Measurements from ENCODE around the gene ERC1.

Gene ERC1

GRCh38 chr12:1357711-1358110, 366.7 kb downstream of the ERC1 start:
- Histone ChIP-seq H3K4me3 (ENCODE audit: low read depth, low read length) (no peak overlapping the region), H3K36me3 (ENCODE audit: control insufficient read depth in 2 of 2, insufficient read depth in 1 of 2, low read length in 2 of 2) (no peaks in the 10 kb centered on the region), H3K4me1 (ENCODE audit: control insufficient read depth, insufficient read depth, low read length) (no peaks in the 10 kb centered on the region), H3K27ac (ENCODE audit: extremely low read depth, low read depth, low read length) (no peak overlapping the region), H3K9me3 (ENCODE audit: control insufficient read depth, insufficient read depth, low read depth, low read length) (no peaks in the 10 kb centered on the region)
- CTCF ChIA-PET = no interaction called here
- TF ChIP-seq, protein P1, sequence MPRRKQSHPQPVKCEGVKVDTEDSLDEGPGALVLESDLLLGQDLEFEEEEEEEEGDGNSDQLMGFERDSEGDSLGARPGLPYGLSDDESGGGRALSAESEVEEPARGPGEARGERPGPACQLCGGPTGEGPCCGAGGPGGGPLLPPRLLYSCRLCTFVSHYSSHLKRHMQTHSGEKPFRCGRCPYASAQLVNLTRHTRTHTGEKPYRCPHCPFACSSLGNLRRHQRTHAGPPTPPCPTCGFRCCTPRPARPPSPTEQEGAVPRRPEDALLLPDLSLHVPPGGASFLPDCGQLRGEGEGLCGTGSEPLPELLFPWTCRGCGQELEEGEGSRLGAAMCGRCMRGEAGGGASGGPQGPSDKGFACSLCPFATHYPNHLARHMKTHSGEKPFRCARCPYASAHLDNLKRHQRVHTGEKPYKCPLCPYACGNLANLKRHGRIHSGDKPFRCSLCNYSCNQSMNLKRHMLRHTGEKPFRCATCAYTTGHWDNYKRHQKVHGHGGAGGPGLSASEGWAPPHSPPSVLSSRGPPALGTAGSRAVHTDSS (tag by site-specific recombination; IDR thresholded peaks at IDR 0.05) = no peak
- TF ChIP-seq ZNF704 (tag by site-specific recombination; IDR thresholded peaks at IDR 0.05) (no peak), ZNF571 (tag by site-specific recombination; IDR thresholded peaks at IDR 0.05) (no peak), ZNF792 (tag by site-specific recombination; IDR thresholded peaks at IDR 0.05) (no peak), ZNF133 (tag by site-specific recombination; IDR thresholded peaks at IDR 0.05) (no peak), ZNF776 (tag by site-specific recombination; IDR thresholded peaks at IDR 0.05; ENCODE audit: borderline replicate concordance) (no peak), ZNF223 (tag by site-specific recombination; IDR thresholded peaks at IDR 0.05) (no peak), HIC1 (tag by site-specific recombination; IDR thresholded peaks at IDR 0.05) (no peak), ZNF660 (tag by site-specific recombination; IDR thresholded peaks at IDR 0.05) (no peak), ZFP37 (tag by site-specific recombination; IDR thresholded peaks at IDR 0.05) (no peak)
- TF ChIP-seq, protein P2, sequence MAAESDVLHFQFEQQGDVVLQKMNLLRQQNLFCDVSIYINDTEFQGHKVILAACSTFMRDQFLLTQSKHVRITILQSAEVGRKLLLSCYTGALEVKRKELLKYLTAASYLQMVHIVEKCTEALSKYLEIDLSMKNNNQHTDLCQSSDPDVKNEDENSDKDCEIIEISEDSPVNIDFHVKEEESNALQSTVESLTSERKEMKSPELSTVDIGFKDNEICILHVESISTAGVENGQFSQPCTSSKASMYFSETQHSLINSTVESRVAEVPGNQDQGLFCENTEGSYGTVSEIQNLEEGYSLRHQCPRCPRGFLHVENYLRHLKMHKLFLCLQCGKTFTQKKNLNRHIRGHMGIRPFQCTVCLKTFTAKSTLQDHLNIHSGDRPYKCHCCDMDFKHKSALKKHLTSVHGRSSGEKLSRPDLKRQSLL (tag by site-specific recombination; IDR thresholded peaks at IDR 0.05) = no peak
- TF ChIP-seq, protein P3, sequence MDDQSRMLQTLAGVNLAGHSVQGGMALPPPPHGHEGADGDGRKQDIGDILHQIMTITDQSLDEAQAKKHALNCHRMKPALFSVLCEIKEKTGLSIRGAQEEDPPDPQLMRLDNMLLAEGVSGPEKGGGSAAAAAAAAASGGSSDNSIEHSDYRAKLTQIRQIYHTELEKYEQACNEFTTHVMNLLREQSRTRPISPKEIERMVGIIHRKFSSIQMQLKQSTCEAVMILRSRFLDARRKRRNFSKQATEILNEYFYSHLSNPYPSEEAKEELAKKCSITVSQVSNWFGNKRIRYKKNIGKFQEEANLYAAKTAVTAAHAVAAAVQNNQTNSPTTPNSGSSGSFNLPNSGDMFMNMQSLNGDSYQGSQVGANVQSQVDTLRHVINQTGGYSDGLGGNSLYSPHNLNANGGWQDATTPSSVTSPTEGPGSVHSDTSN (CRISPR knock-in tag; IDR thresholded peaks at IDR 0.05) = no peak
- TF ChIP-seq, protein P4, sequence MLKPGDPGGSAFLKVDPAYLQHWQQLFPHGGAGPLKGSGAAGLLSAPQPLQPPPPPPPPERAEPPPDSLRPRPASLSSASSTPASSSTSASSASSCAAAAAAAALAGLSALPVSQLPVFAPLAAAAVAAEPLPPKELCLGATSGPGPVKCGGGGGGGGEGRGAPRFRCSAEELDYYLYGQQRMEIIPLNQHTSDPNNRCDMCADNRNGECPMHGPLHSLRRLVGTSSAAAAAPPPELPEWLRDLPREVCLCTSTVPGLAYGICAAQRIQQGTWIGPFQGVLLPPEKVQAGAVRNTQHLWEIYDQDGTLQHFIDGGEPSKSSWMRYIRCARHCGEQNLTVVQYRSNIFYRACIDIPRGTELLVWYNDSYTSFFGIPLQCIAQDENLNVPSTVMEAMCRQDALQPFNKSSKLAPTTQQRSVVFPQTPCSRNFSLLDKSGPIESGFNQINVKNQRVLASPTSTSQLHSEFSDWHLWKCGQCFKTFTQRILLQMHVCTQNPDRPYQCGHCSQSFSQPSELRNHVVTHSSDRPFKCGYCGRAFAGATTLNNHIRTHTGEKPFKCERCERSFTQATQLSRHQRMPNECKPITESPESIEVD (tag by site-specific recombination; IDR thresholded peaks at IDR 0.05) = no peak
- TF ChIP-seq, protein P5, sequence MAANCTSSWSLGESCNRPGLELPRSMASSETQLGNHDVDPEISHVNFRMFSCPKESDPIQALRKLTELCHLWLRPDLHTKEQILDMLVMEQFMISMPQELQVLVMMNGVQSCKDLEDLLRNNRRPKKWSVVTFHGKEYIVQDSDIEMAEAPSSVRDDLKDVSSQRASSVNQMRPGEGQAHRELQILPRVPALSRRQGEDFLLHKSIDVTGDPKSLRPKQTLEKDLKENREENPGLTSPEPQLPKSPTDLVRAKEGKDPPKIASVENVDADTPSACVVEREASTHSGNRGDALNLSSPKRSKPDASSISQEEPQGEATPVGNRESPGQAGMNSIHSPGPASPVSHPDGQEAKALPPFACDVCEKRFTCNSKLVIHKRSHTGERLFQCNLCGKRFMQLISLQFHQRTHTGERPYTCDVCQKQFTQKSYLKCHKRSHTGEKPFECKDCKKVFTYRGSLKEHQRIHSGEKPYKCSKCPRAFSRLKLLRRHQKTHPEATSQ (tag by site-specific recombination; IDR thresholded peaks at IDR 0.05) = no peak
- TF ChIP-seq, protein P6, sequence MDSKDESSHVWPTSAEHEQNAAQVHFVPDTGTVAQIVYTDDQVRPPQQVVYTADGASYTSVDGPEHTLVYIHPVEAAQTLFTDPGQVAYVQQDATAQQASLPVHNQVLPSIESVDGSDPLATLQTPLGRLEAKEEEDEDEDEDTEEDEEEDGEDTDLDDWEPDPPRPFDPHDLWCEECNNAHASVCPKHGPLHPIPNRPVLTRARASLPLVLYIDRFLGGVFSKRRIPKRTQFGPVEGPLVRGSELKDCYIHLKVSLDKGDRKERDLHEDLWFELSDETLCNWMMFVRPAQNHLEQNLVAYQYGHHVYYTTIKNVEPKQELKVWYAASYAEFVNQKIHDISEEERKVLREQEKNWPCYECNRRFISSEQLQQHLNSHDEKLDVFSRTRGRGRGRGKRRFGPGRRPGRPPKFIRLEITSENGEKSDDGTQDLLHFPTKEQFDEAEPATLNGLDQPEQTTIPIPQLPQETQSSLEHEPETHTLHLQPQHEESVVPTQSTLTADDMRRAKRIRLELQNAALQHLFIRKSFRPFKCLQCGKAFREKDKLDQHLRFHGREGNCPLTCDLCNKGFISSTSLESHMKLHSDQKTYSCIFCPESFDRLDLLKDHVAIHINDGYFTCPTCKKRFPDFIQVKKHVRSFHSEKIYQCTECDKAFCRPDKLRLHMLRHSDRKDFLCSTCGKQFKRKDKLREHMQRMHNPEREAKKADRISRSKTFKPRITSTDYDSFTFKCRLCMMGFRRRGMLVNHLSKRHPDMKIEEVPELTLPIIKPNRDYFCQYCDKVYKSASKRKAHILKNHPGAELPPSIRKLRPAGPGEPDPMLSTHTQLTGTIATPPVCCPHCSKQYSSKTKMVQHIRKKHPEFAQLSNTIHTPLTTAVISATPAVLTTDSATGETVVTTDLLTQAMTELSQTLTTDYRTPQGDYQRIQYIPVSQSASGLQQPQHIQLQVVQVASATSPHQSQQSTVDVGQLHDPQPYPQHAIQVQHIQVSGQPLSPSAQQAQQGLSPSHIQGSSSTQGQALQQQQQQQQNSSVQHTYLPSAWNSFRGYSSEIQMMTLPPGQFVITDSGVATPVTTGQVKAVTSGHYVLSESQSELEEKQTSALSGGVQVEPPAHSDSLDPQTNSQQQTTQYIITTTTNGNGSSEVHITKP (tag by site-specific recombination; IDR thresholded peaks at IDR 0.05) = no peak
- POLR2A ChIA-PET = no interaction called here
